Measurements from ENCODE around the gene CRY2. TPM values are rescaled to one million over a fixed set of nuclear protein-coding genes. Genes with fewer than 3 reads are reported as not detected.
A peak's percentile ranks its signal among the peaks of the same experiment; 100 is the strongest.
"Not testable (repeated sequence)": the region's sequence is repeated elsewhere in the genome, so short reads cannot be mapped to it uniquely, and the experiment has no call there.

The CRY2 gene
- total RNA-seq (2014; rRNA removed; shearing (Covaris generic); ENCODE audit: low replicate concordance): 6.5 and 13.0 TPM in 2 replicates

DNA sequence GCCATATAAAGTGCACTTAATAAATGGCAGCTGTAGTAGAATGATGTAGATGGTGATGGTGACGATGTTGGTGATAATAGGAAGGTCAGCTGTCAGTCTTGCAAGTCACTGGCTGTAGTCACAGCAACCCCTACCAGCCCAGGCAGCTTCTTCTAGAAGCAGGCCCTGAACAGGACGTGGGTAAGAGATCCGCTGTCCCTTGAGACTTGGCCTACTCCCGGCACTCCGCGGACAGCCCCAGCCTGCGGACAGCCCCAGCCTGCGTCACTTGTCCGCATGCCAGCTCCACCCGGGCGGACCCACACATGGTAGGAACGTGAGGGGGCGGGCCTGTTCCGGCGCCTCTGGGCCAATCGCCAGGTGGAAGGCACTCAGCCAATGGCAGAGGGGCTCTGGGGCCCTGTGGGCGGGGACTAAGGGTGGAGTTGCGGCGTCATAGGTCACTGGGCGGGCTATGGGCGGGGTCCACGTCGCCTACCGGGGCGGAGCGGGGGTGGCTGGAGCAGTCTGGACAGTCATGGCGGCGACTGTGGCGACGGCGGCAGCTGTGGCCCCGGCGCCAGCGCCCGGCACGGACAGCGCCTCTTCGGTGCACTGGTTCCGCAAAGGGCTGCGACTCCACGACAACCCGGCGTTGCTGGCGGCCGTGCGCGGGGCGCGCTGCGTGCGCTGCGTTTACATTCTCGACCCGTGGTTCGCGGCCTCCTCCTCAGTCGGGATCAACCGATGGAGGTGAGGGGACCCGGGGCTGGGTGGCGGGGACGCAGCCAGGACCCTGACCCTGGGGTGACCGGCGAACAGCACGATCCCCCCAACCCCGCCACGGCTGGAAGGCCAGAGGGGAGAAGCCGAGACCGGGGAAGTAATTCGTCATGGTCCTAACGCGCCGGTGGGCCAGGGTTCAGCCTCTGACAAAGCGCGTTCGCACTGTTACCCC lies at the start of gene CRY2:
Gene CRY2, plus strand, starts transcription at position 502 of the 937 bp plus-strand sequence. Its CDS starts 16 bp downstream, at position 518.
- no peaks in the 10 kb centered on the region for H3K27me3 ChIP-seq
- no peaks in the 10 kb centered on the region for H3K36me3 ChIP-seq

DNA sequence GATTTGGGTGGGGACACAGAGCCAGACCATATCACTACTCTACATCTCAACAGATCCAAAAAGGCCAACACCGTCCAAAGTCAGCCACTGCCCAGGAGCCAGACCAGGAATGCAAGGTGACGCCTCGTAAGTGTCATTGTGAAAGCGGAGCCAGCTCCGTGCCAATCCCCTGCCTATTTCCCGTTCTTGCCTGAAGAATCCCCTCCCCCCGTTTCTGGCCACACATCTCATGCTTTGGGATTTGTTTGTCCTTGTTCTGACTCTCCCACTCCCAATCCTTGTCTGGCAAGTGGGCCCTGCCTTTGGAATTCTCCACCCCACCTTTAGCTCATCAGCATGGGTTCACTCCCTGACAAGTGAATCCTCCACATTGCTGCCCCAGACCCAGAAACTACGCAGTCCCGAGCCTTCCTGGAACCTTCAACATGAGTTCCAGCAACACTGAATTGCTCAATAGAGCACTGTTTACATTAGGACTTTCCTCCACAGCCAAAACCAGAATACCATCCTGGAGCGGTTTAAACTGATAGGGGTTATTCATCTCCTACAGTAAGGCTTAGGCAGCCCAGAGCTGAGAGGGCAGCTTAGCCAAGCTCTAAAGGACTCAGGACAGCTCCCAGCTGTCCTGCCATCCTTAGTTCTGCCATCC lies 48.4 kb upstream of the CRY2 start:
- DNase-seq: no peak

More for the DNA sequence above, at the start of gene CRY2:
- DNase-seq: peak; percentile 94
- Histone ChIP-seq H3K9me3 (no peaks in the 10 kb centered on the region), H3K4me3 (peak within 1 kb of the TSS; percentile 85)

DNA sequence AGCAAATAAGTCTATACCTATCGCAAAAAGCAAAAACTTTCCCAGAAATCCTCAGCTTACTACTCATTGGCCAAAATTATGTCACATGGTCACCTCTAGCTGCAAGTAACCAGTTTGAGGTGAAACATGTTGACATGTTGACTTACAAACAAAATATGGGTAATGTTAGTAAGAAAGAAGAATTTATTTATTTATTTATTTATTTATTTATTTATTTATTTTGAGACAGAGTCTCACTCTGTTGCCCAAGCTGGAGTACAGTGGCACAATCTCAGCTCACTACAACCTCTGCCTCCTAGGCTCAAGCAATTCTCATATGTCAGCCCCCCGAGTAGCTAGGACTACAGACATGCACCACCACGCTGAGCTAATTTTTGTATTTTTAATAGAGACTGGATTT lies 47.7 kb upstream of the CRY2 start:
- Histone ChIP-seq H3K4me3 (no peak overlapping the region), H3K36me3 (no peaks in the 10 kb centered on the region), H3K9me3 (no peaks in the 10 kb centered on the region), H3K27me3 (no peaks in the 10 kb centered on the region)
- DNase-seq: no peak

More for the DNA sequence above, 48.4 kb upstream of the CRY2 start:
- Histone ChIP-seq H3K4me3 (no peak overlapping the region), H3K36me3 (no peaks in the 10 kb centered on the region), H3K9me3 (no peaks in the 10 kb centered on the region), H3K27me3 (no peaks in the 10 kb centered on the region)

DNA sequence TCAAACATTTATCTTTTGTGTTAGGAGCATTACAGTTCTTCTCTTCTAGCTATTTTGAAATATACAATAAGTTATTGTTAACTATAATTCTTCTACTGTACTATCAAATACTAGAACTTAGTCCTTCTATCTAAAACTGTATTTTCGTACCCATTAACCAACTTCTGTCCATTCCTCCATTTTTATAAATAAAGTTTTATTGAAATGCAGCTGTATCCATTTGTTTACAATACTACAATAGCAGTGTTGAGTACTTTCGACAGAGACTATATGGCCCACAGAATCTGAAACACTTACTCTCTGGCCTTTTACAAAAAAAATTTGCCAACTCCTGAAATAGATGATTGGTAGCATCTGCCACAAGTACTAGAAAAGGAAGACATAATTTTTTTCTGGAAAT lies 47.0 kb upstream of the CRY2 start:
- H3K36me3 ChIP-seq: no peaks in the 10 kb centered on the region
- no peaks in the 10 kb centered on the region for H3K27me3 ChIP-seq
- no peak overlapping the region for H3K4me3 ChIP-seq
- no peaks in the 10 kb centered on the region for H3K9me3 ChIP-seq
- DNase-seq: no peak

DNA sequence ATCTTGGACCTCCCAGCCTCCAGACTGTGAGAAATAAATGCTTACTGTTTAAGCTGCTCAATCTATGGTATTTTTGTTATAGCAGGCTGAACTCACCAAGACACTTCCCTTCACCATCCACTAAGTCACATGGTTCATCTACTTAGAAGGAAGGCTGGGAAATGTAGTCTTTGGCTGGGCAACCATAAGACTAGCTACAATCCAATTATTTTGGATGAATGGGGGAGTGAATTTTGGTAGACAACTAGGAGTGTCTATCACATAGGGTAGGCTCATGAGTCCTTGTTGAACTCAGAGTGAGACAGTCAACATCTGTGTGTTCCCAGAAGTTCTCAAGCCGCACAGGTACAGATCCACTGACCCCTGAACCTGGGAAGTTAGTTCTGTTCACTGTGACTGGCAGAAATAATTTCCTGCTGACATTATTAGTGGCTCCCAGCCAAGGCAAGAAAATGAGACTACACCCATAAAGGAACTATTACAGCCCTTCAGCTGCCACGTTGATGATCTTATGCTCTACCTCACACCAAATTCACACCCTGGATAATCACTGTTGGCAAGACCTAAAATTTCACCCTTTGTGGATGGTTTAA lies 45.5 kb upstream of the CRY2 start:
- H3K27me3 ChIP-seq: no peaks in the 10 kb centered on the region
- H3K4me3 ChIP-seq: no peak overlapping the region
- no peaks in the 10 kb centered on the region for H3K9me3 ChIP-seq
- no peak for DNase-seq
- peaks cover 11% of the 10 kb centered on the region for H3K36me3 ChIP-seq

DNA sequence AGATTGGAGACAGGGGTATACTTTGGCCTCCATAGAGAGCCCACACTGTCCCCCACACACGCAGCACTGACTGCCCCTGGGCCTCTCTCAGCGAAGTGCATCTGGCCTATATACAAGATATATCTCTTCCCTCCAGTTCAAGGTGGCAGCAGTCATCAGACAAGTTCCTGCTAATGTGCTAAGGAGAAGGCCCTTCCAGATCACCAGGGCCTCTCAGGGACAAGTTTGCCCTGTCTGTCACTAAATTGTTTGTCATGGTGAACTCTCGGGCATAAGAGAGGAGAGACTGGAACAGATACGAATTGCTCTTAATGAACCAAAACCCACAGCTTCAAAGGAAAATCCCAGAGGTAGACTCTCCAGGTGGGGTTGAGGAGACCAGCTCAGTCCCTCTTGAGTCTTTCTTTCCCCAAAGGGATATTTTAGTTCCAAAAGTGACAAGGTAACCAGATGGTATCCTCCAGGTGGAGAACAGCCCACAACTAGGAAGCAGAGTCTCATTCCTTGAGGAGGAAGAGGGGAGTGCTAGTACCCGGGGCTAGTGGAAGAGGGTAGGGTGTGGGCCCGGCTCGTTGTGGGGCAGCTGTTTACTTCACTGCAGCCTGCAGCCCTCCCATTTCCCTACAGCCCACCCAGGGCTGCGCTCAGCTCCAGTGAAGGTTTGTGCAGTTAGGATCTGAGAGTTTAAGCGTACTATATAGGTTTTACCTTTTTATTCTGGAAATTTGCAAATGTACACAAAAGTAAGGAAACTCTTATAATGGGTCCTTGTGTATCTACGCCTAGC lies 44.6 kb upstream of the CRY2 start:
- Histone ChIP-seq H3K4me3 (no peak overlapping the region), H3K9me3 (no peaks in the 10 kb centered on the region), H3K36me3 (peaks cover 16% of the 10 kb centered on the region), H3K27me3 (no peaks in the 10 kb centered on the region)
- no peak for DNase-seq

DNA sequence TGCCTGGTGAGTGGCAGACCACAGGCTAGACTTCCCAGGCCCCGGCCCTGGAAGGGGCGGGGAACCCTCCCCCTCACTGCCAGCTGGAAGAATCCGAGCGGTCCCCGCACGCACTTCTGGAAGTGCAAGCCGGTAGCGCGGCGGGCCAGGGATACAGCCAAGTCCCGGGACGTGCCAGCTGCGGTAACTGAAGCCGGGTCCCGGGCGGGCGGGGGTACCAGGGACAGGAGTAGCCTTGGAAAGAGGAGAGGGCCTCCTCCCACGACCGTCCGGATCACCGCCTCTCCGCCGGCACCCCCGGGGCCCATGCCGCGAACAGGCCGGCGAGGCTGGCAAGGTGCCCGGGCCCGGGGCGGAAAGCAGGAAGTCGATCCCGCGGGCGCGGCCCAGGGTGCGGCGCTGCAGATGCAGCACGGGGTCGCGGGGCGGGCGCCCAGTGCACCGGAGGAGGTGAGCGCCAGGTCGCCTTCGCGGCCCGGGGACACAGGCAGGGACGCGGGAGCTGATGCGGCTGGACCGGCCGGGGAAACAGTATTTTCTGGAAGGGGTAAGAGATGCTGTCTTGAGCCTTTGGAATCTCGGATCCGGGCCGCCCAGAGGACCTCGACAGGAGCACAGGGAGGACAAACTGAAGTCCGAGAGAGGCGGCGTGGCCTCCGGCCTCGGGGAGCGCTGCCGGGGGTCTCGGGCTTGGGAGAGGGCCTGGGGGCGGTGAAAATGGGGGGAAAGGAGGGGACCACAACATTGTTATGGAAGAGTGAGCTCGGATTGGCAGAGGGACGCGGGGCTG lies 43.1 kb upstream of the CRY2 start:
- Histone ChIP-seq H3K36me3 (peaks cover 27% of the 10 kb centered on the region), H3K27me3 (no peaks in the 10 kb centered on the region), H3K4me3 (peak overlapping the region; percentile 67), H3K9me3 (no peaks in the 10 kb centered on the region)
- DNase-seq: peak; percentile 81

DNA sequence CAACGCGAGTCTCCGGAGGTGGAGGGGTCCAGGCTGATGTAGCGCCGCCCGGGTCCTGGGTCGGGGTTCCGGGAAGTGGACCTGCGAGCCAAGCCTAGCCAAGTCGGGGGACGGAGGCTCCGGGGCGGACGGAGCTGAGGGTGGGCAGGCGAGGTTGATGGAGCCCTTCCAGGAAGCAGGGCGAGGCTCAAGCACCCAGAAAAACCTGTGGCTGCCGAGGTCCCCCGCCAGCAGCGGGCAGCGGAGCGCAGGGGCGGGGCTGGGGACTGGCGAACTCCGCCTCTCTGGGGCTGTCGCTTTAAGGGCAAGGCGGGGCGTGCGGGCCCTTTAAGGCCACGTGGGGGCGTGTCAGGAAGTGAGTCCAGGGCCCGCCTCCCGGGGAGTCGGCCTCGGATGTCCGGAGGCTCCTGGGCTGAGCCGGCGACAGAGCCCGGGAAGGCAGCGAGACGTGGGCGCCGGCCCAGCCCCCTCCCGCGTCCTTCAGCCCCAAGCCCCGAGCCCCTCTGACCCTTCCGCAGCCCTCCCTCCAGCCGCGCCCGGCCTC lies 42.4 kb upstream of the CRY2 start, which contains the start of gene SLC35C1:
Gene SLC35C1, plus strand, starts transcription at position 389 of the 544 bp plus-strand sequence. CDS start 653 bp downstream, outside the sequence.
- peak; percentile 94 for DNase-seq
- H3K27me3 ChIP-seq: no peaks in the 10 kb centered on the region
- H3K4me3 ChIP-seq: peak within 1 kb of the TSS; percentile 67
- peaks cover 30% of the 10 kb centered on the region for H3K36me3 ChIP-seq
- no peaks in the 10 kb centered on the region for H3K9me3 ChIP-seq

DNA sequence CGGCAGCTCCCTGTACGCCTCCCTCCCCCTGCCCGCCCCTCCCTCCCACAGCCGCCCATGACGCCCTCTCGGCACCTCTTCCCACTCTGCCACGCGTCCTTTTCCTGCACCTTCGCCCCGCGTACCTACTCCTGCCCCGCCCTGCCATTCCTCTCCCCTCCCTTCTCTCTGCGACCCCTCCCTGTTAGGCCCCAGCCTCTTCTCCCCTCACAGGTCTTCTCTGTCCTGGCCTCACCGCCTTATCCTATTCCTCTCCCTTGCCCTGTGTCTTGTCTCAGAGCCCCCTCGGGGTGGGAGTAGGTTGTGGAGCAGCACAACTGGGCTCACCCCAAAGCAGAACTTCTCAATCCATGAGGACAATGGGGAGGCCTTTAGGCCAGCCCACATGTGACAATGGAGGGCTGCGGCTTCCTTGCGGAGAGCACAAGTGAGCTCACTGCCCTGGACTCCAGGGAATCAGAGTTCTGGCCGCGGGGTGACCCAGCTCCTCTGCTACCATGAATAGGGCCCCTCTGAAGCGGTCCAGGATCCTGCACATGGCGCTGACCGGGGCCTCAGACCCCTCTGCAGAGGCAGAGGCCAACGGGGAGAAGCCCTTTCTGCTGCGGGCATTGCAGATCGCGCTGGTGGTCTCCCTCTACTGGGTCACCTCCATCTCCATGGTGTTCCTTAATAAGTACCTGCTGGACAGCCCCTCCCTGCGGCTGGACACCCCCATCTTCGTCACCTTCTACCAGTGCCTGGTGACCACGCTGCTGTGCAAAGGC lies 41.8 kb upstream of the CRY2 start:
- peak; percentile 48 for DNase-seq
- no peaks in the 10 kb centered on the region for H3K27me3 ChIP-seq
- peaks cover 30% of the 10 kb centered on the region for H3K36me3 ChIP-seq
- H3K4me3 ChIP-seq: peak overlapping the region; percentile 67
- no peaks in the 10 kb centered on the region for H3K9me3 ChIP-seq

DNA sequence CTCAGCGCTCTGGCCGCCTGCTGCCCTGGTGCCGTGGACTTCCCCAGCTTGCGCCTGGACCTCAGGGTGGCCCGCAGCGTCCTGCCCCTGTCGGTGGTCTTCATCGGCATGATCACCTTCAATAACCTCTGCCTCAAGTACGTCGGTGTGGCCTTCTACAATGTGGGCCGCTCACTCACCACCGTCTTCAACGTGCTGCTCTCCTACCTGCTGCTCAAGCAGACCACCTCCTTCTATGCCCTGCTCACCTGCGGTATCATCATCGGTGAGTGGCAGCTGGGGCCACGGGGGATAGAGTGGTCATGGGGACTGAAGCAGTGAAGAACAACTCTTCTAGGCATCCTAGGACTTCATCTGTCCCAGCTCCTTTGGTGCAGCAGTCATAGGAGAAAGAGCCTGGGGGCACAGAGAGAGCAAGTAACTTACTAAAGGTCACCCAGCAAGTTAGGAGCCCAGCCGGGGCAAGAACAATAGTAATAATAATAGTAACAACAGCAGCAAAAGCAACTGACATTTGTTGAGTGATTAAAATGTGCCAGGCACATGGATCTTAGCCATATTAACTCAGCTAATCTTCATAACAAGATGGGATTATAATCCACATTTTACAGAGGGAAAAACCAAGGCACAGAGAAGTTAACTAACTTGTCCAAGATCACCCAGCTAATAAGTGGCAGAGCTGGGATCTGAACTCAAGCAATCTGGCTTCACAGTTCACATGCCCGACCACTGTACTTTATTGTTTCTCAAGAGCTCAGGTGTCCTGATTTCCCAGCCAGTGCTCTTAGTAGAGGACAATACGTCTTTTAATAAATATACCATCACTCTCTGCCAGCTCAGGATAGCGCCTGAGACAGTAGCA lies 41.0 kb upstream of the CRY2 start:
- H3K4me3 ChIP-seq: peak overlapping the region; percentile 67
- H3K9me3 ChIP-seq: no peaks in the 10 kb centered on the region
- H3K27me3 ChIP-seq: no peaks in the 10 kb centered on the region
- H3K36me3 ChIP-seq: peaks cover 32% of the 10 kb centered on the region
- DNase-seq: no peak

DNA sequence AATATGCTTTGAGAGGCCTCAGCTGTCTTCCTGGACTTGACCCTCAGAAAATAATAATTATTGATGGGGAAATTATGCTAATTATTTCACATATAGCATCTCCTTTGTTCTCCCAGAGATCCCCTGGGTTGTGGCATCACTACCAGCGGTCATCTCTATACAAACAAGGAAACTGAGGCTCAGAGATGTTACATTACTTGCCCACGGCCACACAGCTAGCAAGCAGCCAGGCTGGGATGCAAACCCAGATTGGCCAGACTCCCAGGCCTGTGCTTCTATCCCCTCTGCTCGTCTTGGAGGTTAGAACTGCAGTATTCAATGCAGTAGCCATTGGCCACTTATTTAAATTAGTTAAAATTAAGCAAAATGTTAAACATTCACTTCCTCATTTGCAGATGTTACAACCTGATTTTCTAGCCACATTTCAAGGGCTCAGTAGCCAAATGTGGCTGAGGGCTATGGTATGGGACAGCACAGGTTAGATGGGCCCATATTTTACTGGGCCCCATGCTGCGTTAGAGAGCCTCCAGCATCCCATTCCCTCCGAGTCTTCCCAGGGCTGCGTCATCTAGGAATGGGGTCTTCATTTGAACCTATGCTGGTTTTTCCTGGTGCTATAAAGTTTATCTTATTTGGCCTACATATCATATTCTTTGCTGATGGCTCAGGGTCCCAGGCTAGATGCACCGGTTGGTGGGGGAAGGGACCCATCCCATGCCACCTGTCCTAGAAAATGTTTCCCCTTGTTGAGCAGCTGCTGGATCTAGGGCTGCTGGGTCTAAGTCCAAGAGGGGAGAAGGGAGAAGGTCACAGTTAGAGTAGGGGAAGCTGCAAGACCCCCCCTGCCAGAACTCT lies 40.1 kb upstream of the CRY2 start:
- H3K9me3 ChIP-seq: no peaks in the 10 kb centered on the region
- peak overlapping the region; percentile 67 for H3K4me3 ChIP-seq
- H3K36me3 ChIP-seq: peaks cover 33% of the 10 kb centered on the region
- H3K27me3 ChIP-seq: no peaks in the 10 kb centered on the region
- DNase-seq: no peak

DNA sequence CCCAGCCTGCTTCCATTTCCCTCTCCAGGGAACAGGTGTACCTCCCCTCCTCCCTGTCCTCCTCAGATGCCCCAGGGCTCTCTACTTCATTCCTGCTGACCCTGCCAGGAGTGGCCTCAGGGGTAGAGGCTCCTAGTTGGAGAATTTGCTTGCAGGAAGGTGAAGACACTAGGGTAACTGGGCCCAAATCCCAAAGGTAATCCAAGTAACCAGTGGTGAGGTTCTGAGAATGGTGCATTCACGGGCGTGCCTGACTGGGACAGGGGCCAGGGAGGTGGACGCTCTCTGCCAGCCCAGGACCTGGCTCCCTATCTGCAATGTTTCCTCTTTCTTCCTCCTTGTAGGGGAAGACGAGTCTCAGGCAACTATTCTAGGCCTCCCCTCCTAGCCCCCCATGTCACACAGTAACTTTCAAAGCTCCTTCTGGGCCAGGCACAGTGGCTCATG lies 39.5 kb upstream of the CRY2 start:
- peaks cover 33% of the 10 kb centered on the region for H3K36me3 ChIP-seq
- DNase-seq: no peak
- no peaks in the 10 kb centered on the region for H3K9me3 ChIP-seq
- H3K27me3 ChIP-seq: no peaks in the 10 kb centered on the region
- no peak overlapping the region for H3K4me3 ChIP-seq

DNA sequence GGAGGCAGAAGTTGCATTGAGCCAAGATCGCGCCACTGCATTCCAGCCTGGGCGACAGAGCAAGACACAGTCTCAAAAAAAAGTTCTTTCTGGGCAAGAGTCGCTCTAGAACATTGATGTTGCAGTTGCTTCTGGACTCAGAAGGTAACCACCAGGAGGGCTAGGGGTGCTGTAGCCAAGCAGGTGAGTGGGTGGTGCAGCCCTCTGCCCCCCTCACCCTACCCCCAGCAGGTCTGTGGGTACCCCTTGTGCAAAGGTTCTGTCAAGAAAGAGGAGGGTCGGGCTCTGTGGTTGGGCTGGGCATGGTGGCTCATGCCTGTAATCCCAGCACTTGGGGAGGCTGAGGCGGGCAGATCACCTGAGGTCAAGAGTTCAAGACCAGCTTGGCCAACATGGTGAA lies 38.8 kb upstream of the CRY2 start:
- not testable (repeated sequence) for H3K9me3 ChIP-seq, H3K27me3 ChIP-seq, DNase-seq, H3K4me3 ChIP-seq
- peaks cover 33% of the 10 kb centered on the region for H3K36me3 ChIP-seq

All from MG63 (cell line).